HFFc6 (cell line): Measurements from ENCODE around the gene GLB1L3. TPM values are rescaled to one million over a fixed set of nuclear protein-coding genes. Genes with fewer than 3 reads are reported as not detected.
A peak's percentile ranks its signal among the peaks of the same experiment; 100 is the strongest.

Experiments
- DNase-seq: peaks from one replicate; pipeline ENCODE4 v3.0.0-alpha.2; 2018
- H3K27ac Mint-ChIP-seq: 2 replicates; pipeline ENCODE4 v1.8.0; 2020; ENCODE audit warnings: mild to moderate bottlenecking, mixed read lengths
- H3K27me3 Mint-ChIP-seq: 2 replicates; pipeline ENCODE4 v1.8.0; 2021; ENCODE audit warnings: mild to moderate bottlenecking, moderate library complexity, mixed read lengths; ENCODE audit not compliant: insufficient read depth
- H3K36me3 Mint-ChIP-seq: 2 replicates; pipeline ENCODE4 v1.8.0; 2021; ENCODE audit warnings: low read depth, mixed read lengths
- H3K4me1 Mint-ChIP-seq: 2 replicates; pipeline ENCODE4 v1.8.0; 2020; ENCODE audit warnings: low read depth, mixed read lengths
- H3K4me3 Mint-ChIP-seq: 2 replicates; pipeline ENCODE4 v1.8.0; 2020; ENCODE audit warnings: mild to moderate bottlenecking, moderate library complexity, mixed read lengths
- H3K9me3 Mint-ChIP-seq: 2 replicates; pipeline ENCODE4 v1.8.0; 2020; ENCODE audit warnings: mild to moderate bottlenecking, mixed read lengths
- total RNA-seq, 6 experiments: library from RNA; stranded (reverse); fragmentation: NEBNext Ultra II Directional; extraction: Animal tissue kit (Norgen Biotek cat#: 25700); gene quantifications; 2 replicates in 1 of 6; 3 replicates in 5 of 6; pipeline ENCODE4 v1.2.3, GENCODE V29; 2021
- TF ChIP-seq, protein P1 (sequence below): fragments of 200-600 bp; sonication (generic); IDR thresholded peaks from 2 replicates; pipeline ENCODE4 v1.5.0; 2021; ENCODE audit warnings: antibody characterized with exemption, mild to moderate bottlenecking

The GLB1L3 gene
- total RNA-seq, 6 experiments from 2014 or later, result not detected

DNA sequence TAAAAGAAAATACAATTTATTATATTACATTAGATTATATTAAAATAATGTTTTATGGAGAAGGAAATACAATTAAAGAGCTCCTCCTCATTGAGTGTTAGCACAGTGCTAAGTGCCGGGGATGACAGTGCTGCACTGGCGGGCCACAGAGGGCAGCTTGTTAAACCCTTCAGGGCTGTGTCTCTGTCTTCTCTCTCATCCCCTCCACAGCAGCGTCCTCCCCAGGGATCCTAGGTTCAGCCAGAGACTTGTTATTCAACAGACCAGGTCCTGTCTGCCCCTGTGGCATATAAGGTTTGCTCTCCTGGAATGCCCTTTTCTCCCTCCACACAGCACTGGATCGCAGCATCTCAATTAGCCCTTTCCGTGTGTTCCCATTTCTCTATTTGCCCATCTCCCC is 37.2 kb upstream of the GLB1L3 start:
- no peak for DNase-seq
- H3K36me3 Mint-ChIP-seq, result peaks cover 26% of the 10 kb centered on the region
- no peaks in the 10 kb centered on the region for H3K9me3 Mint-ChIP-seq
- no peaks in the 10 kb centered on the region for H3K27me3 Mint-ChIP-seq
- no peak overlapping the region for H3K27ac Mint-ChIP-seq
- TF ChIP-seq, protein P1, sequence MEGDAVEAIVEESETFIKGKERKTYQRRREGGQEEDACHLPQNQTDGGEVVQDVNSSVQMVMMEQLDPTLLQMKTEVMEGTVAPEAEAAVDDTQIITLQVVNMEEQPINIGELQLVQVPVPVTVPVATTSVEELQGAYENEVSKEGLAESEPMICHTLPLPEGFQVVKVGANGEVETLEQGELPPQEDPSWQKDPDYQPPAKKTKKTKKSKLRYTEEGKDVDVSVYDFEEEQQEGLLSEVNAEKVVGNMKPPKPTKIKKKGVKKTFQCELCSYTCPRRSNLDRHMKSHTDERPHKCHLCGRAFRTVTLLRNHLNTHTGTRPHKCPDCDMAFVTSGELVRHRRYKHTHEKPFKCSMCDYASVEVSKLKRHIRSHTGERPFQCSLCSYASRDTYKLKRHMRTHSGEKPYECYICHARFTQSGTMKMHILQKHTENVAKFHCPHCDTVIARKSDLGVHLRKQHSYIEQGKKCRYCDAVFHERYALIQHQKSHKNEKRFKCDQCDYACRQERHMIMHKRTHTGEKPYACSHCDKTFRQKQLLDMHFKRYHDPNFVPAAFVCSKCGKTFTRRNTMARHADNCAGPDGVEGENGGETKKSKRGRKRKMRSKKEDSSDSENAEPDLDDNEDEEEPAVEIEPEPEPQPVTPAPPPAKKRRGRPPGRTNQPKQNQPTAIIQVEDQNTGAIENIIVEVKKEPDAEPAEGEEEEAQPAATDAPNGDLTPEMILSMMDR, result no peak
- peaks cover 14% of the 10 kb centered on the region for H3K4me1 Mint-ChIP-seq
- no peak overlapping the region for H3K4me3 Mint-ChIP-seq

DNA sequence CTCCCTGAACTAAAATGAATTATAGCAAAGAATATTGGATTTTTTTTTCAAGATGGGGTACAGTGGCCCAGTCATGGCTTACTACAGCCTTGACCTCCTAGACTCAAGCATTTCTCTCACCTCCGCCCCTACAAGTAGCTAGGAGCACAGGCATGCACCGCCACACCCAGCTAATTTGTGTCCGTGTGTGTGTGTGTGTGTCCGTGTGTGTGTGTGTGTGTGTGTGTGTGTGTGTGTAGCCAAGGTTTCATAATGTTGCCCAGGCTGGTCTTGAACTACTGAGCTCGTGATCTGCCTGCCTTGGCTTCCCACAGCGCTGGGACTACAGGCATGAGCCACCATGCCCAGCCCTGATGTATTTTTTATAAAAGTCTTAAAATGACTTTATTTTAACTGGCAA is 35.6 kb upstream of the GLB1L3 start:
- H3K27ac Mint-ChIP-seq, result no peak overlapping the region
- TF ChIP-seq, protein P1, result no peak
- H3K27me3 Mint-ChIP-seq, result no peaks in the 10 kb centered on the region
- no peak overlapping the region for H3K4me3 Mint-ChIP-seq
- H3K9me3 Mint-ChIP-seq, result no peaks in the 10 kb centered on the region
- H3K4me1 Mint-ChIP-seq, result peaks cover 14% of the 10 kb centered on the region
- DNase-seq, result no peak
- H3K36me3 Mint-ChIP-seq, result peaks cover 32% of the 10 kb centered on the region

DNA sequence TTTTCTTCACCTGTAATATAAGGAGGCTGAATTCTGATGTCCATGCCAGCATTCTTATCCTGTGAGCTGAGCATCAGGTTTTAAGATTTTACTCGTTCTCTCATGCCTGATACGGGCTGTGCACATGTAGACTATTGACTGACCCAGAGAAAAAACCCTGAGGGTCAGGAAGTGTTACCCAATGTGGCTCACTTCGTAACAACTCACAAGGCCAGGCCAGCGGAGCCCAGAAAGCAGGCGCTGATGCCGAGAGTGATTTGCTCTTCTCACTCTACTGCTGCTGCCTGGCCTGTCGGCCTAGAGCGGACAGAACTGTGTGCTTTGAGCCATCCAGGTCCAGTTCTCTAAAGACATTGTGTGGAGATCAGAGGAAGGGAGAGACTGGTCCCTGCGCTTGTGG is 33.8 kb upstream of the GLB1L3 start:
- Mint-ChIP-seq H3K4me1 (peaks cover 3% of the 10 kb centered on the region), H3K4me3 (no peak overlapping the region), H3K27ac (no peak overlapping the region), H3K36me3 (peaks cover 30% of the 10 kb centered on the region), H3K27me3 (no peaks in the 10 kb centered on the region), H3K9me3 (no peaks in the 10 kb centered on the region)
- TF ChIP-seq, protein P1, result no peak
- no peak for DNase-seq

DNA sequence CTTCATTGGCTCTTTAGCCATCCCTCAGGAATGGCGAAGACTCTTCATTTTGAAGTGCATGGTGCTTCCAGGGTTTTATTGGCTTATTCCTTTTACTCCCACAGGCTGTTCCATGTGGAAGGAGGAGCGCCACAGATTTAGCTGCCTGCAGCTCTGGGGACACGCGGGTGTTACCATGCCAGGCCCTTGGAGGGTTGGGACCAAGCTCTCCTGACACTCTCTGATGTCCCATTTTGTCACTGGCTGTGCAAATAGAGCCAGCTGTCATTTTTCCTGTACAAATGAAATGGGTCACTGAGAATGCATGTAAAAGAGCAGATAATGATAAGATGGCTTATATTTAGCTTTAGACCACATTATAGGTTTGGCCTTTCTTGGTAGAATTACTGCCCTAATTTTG is 32.3 kb upstream of the GLB1L3 start:
- no peak for DNase-seq
- Mint-ChIP-seq H3K36me3 (peaks cover 29% of the 10 kb centered on the region), H3K4me3 (no peak overlapping the region), H3K27me3 (no peaks in the 10 kb centered on the region), H3K27ac (no peak overlapping the region), H3K9me3 (no peaks in the 10 kb centered on the region), H3K4me1 (peaks cover 2% of the 10 kb centered on the region; the same call in 1 of the 2 replicates)
- TF ChIP-seq, protein P1, result no peak

DNA sequence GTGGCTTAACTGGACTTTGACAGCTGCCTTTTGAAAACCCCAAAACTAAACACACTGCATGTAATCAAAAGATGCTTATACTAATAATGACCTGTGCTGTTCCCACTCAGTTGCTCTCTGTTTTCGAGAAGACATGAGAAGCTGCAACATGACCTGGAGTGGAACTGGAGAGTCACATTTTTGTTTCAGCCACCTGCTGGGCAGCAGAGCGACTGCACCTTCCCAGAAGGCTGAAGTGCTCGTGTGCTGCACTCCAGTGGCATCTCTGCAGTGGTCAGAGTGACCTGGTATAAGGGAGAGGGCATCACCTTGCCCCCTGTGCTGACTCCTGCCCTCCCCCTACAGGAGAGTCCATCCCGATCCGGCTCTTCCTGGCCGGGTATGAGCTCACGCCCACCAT is 31.6 kb upstream of the GLB1L3 start:
- Mint-ChIP-seq H3K27me3 (no peaks in the 10 kb centered on the region), H3K4me1 (peaks cover 7% of the 10 kb centered on the region; the same call in 1 of the 2 replicates), H3K4me3 (no peak overlapping the region), H3K36me3 (peaks cover 30% of the 10 kb centered on the region), H3K9me3 (no peaks in the 10 kb centered on the region), H3K27ac (no peak overlapping the region)
- peak; percentile 34 for DNase-seq
- TF ChIP-seq, protein P1, result peak; percentile 76

DNA sequence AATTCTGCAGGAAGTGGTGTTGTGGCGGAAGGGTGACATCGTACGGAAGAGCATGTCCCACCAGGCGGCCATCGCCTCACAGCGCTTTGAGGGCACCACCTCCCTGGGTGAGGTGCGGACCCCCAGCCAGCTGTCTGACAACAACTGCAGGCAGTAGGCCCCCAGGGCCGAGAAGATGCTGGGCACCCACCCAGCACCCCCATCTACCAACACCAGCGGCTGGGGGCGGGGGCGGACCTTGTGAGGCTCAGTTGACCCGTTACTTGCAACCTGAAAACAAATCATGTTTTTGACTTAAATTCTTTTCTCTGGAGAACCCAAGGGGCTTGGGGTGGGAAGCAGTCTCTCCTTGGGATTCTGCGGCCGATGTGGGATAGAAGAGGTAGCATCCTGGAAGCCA is 30.7 kb upstream of the GLB1L3 start:
- no peak for DNase-seq
- TF ChIP-seq, protein P1, result no peak
- H3K27me3 Mint-ChIP-seq, result no peaks in the 10 kb centered on the region
- no peak overlapping the region for H3K27ac Mint-ChIP-seq
- no peak overlapping the region for H3K4me3 Mint-ChIP-seq
- no peaks in the 10 kb centered on the region for H3K9me3 Mint-ChIP-seq
- H3K4me1 Mint-ChIP-seq, result peaks cover 7% of the 10 kb centered on the region; the same call in 1 of the 2 replicates
- H3K36me3 Mint-ChIP-seq, result peaks cover 24% of the 10 kb centered on the region
